ENCODE measurements around the gene USP24. TPM values are rescaled to one million over a fixed set of nuclear protein-coding genes. Genes with fewer than 3 reads are reported as not detected.

USP24 gene
- total and polyA plus RNA-seq, 10 of the 15 experiments (the other 5 are each of a cell fraction or from before 2014, with no cell fraction given): 4.6 to 36.5 (median 25.3) TPM

DNA sequence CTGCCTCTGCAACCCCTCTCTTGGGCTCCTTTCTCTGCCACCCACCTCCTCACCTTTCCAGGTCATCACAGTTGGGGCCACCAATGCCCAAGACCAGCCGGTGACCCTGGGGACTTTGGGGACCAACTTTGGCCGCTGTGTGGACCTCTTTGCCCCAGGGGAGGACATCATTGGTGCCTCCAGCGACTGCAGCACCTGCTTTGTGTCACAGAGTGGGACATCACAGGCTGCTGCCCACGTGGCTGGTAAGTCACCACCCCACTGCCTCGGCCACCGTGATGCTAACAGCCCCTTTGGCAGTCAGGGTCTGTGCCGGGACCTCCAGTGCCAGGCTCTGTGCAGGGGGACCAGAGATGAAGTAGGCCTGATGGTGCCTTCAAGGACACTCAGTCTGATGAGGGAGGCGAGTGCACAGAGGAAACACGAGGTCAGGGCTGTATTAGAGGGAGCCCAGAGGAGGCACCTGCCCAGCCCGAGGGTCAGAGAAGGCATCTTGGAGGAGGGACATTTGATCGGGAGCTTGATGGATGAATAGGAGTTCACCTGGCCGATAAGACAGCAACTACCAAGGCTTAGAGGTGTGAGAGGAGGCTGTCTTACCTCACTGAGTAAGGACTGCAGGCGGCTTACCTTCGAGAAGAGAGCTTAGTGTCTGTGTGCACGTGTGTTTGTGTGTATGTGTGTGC lies 157.8 kb downstream of the USP24 start:
- no peak overlapping the region for H3K9ac ChIP-seq (ENCODE audit: control insufficient read depth, insufficient read depth, low read length)
- no peak overlapping the region for H3K4me3 ChIP-seq
- no peaks in the 10 kb centered on the region for H4K20me1 ChIP-seq (ENCODE audit: control insufficient read depth, insufficient read depth)
- no peaks in the 10 kb centered on the region for H3K36me3 ChIP-seq (ENCODE audit: control insufficient read depth in 2 of 2, insufficient read depth in 2 of 2, low read length in 1 of 2)
- no peak for FAIRE-seq
- ChIA-PET POLR2A (no interaction called here), CTCF (no interaction called here), RAD21 (ENCODE audit: unreplicated experiment) (no interaction called here), SMC1A (ENCODE audit: uncharacterized antibody, unreplicated experiment) (no interaction called here)
- H2AFZ ChIP-seq (ENCODE audit: control insufficient read depth, low read depth, low read length): no peak overlapping the region
- intact Hi-C loops (cut with micrococcal nuclease; ENCODE audit: unreplicated experiment) (no loop called here), in situ Hi-C loops (cut with MboI) (no loop called here)
- DNase-seq (ENCODE audit: low read depth, low spot score): no peak
- no peaks in the 10 kb centered on the region for H3K27me3 ChIP-seq (replicated peaks in 1 of 2; ENCODE audit: control insufficient read depth in 2 of 2, insufficient read depth in 2 of 2, low read length in 1 of 2)
- no peak for ATAC-seq
- no peak overlapping the region for H3K27ac ChIP-seq (ENCODE audit: control insufficient read depth, insufficient read depth)
- H3K4me1 ChIP-seq (ENCODE audit: control insufficient read depth, insufficient read depth, low read length): no peaks in the 10 kb centered on the region
- WGBS (ENCODE audit: insufficient coverage, insufficient replicate concordance, low lambda C conversion rate, missing lambda C conversion rate): 15% methylated on average over 14 of the region's 15 CpGs
- no peak overlapping the region for H3K4me2 ChIP-seq (ENCODE audit: control insufficient read depth, insufficient read depth)
- no peaks in the 10 kb centered on the region for H3K9me3 ChIP-seq (replicated peaks; ENCODE audit: control insufficient read depth, insufficient read depth, low read length)
- H3K79me2 ChIP-seq (ENCODE audit: control insufficient read depth, insufficient read depth, low read length): no peaks in the 10 kb centered on the region
- BruUV-seq (replicated peaks): no TSS peak
- TF ChIP-seq SUPT20H (IDR thresholded peaks at IDR 0.05; ENCODE audit: borderline replicate concordance, control insufficient read depth, low read depth, low read length) (no peak), ZNF622 (IDR thresholded peaks at IDR 0.05) (no peak), PML (IDR thresholded peaks at IDR 0.05; ENCODE audit: low read length) (no peak), MXI1 (IDR thresholded peaks at IDR 0.05; ENCODE audit: low read depth, low read length) (no peak), CBX5 (IDR thresholded peaks at IDR 0.05; ENCODE audit: low read depth) (no peak), JUND (IDR thresholded peaks at IDR 0.05; ENCODE audit: low read depth, low read length) (no peak), CTCF (IDR thresholded peaks at IDR 0.05 in 2 of 3, conservative IDR thresholded peaks at IDR 0.05 in 1 of 3; ENCODE audit: control insufficient read depth in 2 of 3, extremely low read depth in 1 of 3, insufficient read depth in 1 of 3, low read depth in 3 of 3, low read length in 3 of 3) (no peak), RBBP5 (conservative IDR thresholded peaks at IDR 0.05) (no peak), NR2C2 (IDR thresholded peaks at IDR 0.05; ENCODE audit: borderline replicate concordance, control insufficient read depth, insufficient read length, low read depth) (no peak), ZNF217 (IDR thresholded peaks at IDR 0.05) (no peak), YY1 (IDR thresholded peaks at IDR 0.05; ENCODE audit: low read depth, low read length) (no peak), MTA2 (IDR thresholded peaks at IDR 0.05; ENCODE audit: low read depth) (no peak), SP1 (IDR thresholded peaks at IDR 0.05; ENCODE audit: low read depth, low read length) (no peak)
- TF ChIP-seq, protein P1, sequence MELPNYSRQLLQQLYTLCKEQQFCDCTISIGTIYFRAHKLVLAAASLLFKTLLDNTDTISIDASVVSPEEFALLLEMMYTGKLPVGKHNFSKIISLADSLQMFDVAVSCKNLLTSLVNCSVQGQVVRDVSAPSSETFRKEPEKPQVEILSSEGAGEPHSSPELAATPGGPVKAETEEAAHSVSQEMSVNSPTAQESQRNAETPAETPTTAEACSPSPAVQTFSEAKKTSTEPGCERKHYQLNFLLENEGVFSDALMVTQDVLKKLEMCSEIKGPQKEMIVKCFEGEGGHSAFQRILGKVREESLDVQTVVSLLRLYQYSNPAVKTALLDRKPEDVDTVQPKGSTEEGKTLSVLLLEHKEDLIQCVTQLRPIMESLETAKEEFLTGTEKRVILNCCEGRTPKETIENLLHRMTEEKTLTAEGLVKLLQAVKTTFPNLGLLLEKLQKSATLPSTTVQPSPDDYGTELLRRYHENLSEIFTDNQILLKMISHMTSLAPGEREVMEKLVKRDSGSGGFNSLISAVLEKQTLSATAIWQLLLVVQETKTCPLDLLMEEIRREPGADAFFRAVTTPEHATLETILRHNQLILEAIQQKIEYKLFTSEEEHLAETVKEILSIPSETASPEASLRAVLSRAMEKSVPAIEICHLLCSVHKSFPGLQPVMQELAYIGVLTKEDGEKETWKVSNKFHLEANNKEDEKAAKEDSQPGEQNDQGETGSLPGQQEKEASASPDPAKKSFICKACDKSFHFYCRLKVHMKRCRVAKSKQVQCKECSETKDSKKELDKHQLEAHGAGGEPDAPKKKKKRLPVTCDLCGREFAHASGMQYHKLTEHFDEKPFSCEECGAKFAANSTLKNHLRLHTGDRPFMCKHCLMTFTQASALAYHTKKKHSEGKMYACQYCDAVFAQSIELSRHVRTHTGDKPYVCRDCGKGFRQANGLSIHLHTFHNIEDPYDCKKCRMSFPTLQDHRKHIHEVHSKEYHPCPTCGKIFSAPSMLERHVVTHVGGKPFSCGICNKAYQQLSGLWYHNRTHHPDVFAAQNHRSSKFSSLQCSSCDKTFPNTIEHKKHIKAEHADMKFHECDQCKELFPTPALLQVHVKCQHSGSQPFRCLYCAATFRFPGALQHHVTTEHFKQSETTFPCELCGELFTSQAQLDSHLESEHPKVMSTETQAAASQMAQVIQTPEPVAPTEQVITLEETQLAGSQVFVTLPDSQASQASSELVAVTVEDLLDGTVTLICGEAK (IDR thresholded peaks at IDR 0.05; ENCODE audit: borderline replicate concordance): no peak
- TF ChIP-seq, protein P2, sequence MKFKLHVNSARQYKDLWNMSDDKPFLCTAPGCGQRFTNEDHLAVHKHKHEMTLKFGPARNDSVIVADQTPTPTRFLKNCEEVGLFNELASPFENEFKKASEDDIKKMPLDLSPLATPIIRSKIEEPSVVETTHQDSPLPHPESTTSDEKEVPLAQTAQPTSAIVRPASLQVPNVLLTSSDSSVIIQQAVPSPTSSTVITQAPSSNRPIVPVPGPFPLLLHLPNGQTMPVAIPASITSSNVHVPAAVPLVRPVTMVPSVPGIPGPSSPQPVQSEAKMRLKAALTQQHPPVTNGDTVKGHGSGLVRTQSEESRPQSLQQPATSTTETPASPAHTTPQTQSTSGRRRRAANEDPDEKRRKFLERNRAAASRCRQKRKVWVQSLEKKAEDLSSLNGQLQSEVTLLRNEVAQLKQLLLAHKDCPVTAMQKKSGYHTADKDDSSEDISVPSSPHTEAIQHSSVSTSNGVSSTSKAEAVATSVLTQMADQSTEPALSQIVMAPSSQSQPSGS (IDR thresholded peaks at IDR 0.05; ENCODE audit: low read length): no peak

All from GM12878 (cell line).